Nephron (organoid): ENCODE data around the gene METTL8.
A peak's percentile ranks its signal among the peaks of the same experiment; 100 is the strongest.

Source experiments
- H3K27ac Mint-ChIP-seq, 3 experiments: 2 replicates each; pipeline ENCODE4 v1.8.0; 2020; ENCODE audit warnings: mixed read lengths in 3 of 3, mild to moderate bottlenecking in 2 of 3, moderate library complexity in 1 of 3
- H3K27me3 Mint-ChIP-seq: 2 replicates; pipeline ENCODE4 v1.8.0; 2021; ENCODE audit warnings: low read depth, mild to moderate bottlenecking, moderate library complexity, mixed read lengths
- H3K36me3 Mint-ChIP-seq: 2 replicates; pipeline ENCODE4 v1.8.0; 2020; ENCODE audit warnings: low read depth, mixed read lengths
- H3K4me1 Mint-ChIP-seq: 2 replicates; pipeline ENCODE4 v1.8.0; 2020; ENCODE audit warnings: mixed read lengths
- H3K4me3 Mint-ChIP-seq, 3 experiments: 2 replicates each; pipeline ENCODE4 v1.8.0; 2020; ENCODE audit warnings: mild to moderate bottlenecking in 3 of 3, mixed read lengths in 3 of 3, moderate library complexity in 2 of 3
- H3K9me3 Mint-ChIP-seq: 2 replicates; pipeline ENCODE4 v1.8.0; 2020; ENCODE audit warnings: mixed read lengths
- TF ChIP-seq, protein P1 (sequence below), 3 experiments: fragments of 200-600 bp; sonication (generic); IDR thresholded peaks; one replicate each; pipeline ENCODE4 v1.5.0; 2021; ENCODE audit warnings: antibody characterized with exemption in 3 of 3; ENCODE audit not compliant: unreplicated experiment in 3 of 3

Gene METTL8, protein sequence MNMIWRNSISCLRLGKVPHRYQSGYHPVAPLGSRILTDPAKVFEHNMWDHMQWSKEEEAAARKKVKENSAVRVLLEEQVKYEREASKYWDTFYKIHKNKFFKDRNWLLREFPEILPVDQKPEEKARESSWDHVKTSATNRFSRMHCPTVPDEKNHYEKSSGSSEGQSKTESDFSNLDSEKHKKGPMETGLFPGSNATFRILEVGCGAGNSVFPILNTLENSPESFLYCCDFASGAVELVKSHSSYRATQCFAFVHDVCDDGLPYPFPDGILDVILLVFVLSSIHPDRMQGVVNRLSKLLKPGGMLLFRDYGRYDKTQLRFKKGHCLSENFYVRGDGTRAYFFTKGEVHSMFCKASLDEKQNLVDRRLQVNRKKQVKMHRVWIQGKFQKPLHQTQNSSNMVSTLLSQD

DNA sequence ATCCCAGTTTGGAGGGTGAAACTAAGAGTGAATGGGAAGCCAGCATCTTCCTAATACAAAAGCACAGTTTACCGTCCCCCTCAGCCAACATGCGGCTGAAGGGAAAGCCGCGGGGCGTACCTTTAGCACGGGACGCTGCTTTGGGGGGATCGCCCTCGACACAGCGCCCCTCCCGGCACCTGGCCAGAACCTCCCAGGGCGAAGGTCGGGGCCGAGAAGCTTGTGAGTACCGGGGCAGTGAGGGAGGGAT is at the start of gene METTL8:
Gene METTL8 (minus strand): TSS at position 228 of the 250 bp plus-strand sequence. CDS start 41,805 bp downstream, outside the sequence.
- H3K27ac Mint-ChIP-seq: peak within 1 kb of the TSS; percentile 92 to 95 (median 95)
- peaks cover 4% of the 10 kb centered on the region for H3K9me3 Mint-ChIP-seq
- H3K27me3 Mint-ChIP-seq: no peaks in the 10 kb centered on the region
- H3K4me3 Mint-ChIP-seq: peak within 1 kb of the TSS; percentile 87 to 95 (median 91)
- peaks cover 35% of the 10 kb centered on the region for H3K4me1 Mint-ChIP-seq
- TF ChIP-seq, protein P1, sequence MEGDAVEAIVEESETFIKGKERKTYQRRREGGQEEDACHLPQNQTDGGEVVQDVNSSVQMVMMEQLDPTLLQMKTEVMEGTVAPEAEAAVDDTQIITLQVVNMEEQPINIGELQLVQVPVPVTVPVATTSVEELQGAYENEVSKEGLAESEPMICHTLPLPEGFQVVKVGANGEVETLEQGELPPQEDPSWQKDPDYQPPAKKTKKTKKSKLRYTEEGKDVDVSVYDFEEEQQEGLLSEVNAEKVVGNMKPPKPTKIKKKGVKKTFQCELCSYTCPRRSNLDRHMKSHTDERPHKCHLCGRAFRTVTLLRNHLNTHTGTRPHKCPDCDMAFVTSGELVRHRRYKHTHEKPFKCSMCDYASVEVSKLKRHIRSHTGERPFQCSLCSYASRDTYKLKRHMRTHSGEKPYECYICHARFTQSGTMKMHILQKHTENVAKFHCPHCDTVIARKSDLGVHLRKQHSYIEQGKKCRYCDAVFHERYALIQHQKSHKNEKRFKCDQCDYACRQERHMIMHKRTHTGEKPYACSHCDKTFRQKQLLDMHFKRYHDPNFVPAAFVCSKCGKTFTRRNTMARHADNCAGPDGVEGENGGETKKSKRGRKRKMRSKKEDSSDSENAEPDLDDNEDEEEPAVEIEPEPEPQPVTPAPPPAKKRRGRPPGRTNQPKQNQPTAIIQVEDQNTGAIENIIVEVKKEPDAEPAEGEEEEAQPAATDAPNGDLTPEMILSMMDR (IDR thresholded peaks at IDR 0.05; ENCODE audit: unreplicated experiment in 3 of 3): peak in 2 of 3 experiments; percentile 11 to 49
- peaks cover 37% of the 10 kb centered on the region for H3K36me3 Mint-ChIP-seq

DNA sequence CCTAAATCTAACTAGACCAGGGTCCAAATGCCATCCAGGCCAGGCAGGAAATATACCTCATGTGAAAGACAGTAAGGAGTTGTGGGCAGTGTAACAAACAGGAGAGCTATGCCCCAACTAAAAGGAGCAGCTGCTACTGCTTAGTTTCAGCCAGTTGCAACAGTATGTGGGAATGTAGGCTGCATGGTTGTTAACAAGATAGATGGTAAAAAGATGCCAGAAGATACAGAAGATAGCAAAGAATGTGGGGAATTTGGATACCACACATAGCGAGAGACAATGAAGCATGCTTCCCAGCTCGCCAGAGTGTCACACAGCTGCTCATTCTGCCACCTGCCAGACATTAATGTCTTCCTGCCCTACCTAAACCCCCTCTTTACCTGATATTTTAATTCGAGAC is 49.1 kb upstream of the METTL8 start:
- TF ChIP-seq, protein P1 (IDR thresholded peaks at IDR 0.05; ENCODE audit: unreplicated experiment in 3 of 3): no peak
- Mint-ChIP-seq H3K9me3 (no peaks in the 10 kb centered on the region), H3K27me3 (no peaks in the 10 kb centered on the region), H3K4me1 (peaks cover 27% of the 10 kb centered on the region), H3K27ac (peak overlapping the region; percentile 22 to 64 (median 46)), H3K4me3 (no peak overlapping the region), H3K36me3 (peaks cover 32% of the 10 kb centered on the region)

DNA sequence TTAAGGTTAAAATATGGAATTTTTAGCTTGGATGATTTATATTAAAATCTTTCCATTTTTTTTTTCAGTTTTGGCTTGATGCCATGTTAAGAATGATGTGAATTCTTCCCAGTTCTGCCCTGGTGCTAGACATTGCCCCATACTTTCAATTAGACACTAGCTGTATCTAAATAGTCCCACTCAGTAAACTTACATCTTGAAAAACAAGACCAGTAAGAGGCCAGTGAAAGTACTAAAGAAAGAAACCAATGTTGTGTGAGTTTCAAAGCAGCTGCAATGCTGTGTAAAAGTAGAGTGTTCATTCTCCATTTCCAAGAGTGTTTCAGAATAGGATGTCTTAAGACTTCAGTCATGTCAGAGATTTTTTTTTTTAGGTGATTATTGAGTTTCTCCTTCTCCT is 48.5 kb upstream of the METTL8 start:
- H3K27me3 Mint-ChIP-seq: no peaks in the 10 kb centered on the region
- H3K4me3 Mint-ChIP-seq: no peak overlapping the region
- H3K36me3 Mint-ChIP-seq: peaks cover 33% of the 10 kb centered on the region
- H3K4me1 Mint-ChIP-seq: peaks cover 27% of the 10 kb centered on the region
- TF ChIP-seq, protein P1 (IDR thresholded peaks at IDR 0.05; ENCODE audit: unreplicated experiment in 3 of 3): no peak
- H3K9me3 Mint-ChIP-seq: no peaks in the 10 kb centered on the region
- peak overlapping the region; percentile 22 to 64 (median 46) for H3K27ac Mint-ChIP-seq

DNA sequence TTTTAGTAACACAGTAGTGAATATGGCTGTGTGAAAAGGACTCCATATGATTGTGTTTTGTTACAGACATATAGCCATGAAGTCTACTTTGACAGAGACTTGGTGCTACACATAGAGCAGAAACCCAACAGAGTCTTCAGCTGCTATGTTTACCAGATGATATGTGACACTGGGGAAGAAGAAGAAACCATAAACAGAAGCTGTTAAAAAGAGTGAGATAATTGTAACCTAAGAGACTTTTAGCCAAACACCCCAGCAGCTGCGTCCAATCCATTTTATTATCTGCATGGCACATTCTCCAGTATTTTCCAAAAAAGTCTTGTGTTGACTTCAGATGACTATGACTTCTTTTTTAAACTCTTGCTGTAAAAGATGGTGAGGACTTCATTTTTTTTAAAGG is 47.1 kb upstream of the METTL8 start:
- TF ChIP-seq, protein P1 (IDR thresholded peaks at IDR 0.05; ENCODE audit: unreplicated experiment in 3 of 3): no peak
- H3K27ac Mint-ChIP-seq: peak overlapping the region; percentile 20 to 53 (median 34)
- H3K4me1 Mint-ChIP-seq: peaks cover 27% of the 10 kb centered on the region
- no peaks in the 10 kb centered on the region for H3K9me3 Mint-ChIP-seq
- H3K36me3 Mint-ChIP-seq: peaks cover 28% of the 10 kb centered on the region
- H3K4me3 Mint-ChIP-seq: no peak overlapping the region
- no peaks in the 10 kb centered on the region for H3K27me3 Mint-ChIP-seq

DNA sequence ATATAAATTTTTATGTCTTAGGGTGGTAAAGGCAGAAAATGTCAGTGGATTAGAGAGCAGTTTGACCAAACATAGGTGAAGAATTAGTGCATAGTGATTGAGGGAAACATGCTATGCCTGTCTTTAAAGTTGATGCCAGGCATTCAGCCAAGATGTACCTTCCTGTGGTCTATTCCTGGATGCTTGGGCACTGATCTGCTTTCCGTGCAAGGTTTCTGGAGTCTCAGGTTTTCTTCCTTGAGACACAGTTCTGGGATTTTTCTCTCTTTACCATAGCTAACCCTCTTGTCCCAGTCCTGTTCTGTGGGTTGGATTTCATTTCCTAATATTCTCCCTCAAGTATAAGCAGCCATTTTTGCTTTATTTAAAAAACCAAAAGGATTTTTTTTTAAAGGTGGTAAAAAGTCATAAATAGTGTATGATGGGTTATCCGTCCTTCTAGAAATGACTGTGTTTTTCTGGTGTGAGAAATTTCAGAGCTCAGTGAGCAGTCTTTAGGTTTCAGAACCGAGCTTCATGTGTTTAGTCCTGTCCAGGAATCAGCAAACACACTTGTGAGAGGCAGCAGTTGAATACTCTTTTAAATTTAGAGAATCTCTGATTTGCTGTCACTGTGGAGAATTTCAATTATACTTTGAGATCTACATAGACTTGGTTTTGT is 45.5 kb upstream of the METTL8 start:
- Mint-ChIP-seq H3K9me3 (no peaks in the 10 kb centered on the region), H3K27ac (no peak overlapping the region), H3K36me3 (peaks cover 31% of the 10 kb centered on the region), H3K4me1 (peaks cover 27% of the 10 kb centered on the region), H3K4me3 (no peak overlapping the region), H3K27me3 (no peaks in the 10 kb centered on the region)
- TF ChIP-seq, protein P1 (IDR thresholded peaks at IDR 0.05; ENCODE audit: unreplicated experiment in 3 of 3): no peak
